PC-3 (cell line): Measurements from ENCODE around the gene TSN.

ENCODE experiments used
- CTCF ChIP-seq: fragments of 300-600 bp; sonication (generic); conservative IDR thresholded peaks from 2 replicates; pipeline ENCODE4 v1.5.1; 2017; ENCODE audit warnings: antibody characterized with exemption, low read depth, mild to moderate bottlenecking, low read length
- EZH2phosphoT487 ChIP-seq: fragments of 300-600 bp; sonication (generic); IDR thresholded peaks from 2 replicates; pipeline ENCODE4 v1.6.1; 2018; ENCODE audit warnings: mild to moderate bottlenecking, antibody characterized with exemption, low read length, borderline replicate concordance

- TF ChIP-seq CTCF (no peak), EZH2phosphoT487 (no peak)
Measured at GRCh38 chr2:121801916-121802315, 46.5 kb downstream of the TSN start.
